ENCODE results near the gene ODR4. TPM values are rescaled to one million over a fixed set of nuclear protein-coding genes. Genes with fewer than 3 reads are reported as not detected.

ODR4 gene
- total RNA-seq, 1 experiment from 2014 or later, result 14.5 TPM

GRCh38 chr1:186420311-186420710, 44.7 kb downstream of the ODR4 start (continued):
- TF ChIP-seq SP1 (CRISPR knock-in tag; conservative IDR thresholded peaks at IDR 0.05) (no peak), FOXP4 (CRISPR knock-in tag; IDR thresholded peaks at IDR 0.05) (no peak), ZNF263 (CRISPR knock-in tag; IDR thresholded peaks at IDR 0.05; ENCODE audit: low read depth) (no peak), MLX (CRISPR knock-in tag; IDR thresholded peaks at IDR 0.05) (no peak), ATF1 (CRISPR knock-in tag; IDR thresholded peaks at IDR 0.05) (no peak)

- Mint-ChIP-seq H3K36me3 (peaks cover 16% of the 10 kb centered on the region), H3K9me3 (no peaks in the 10 kb centered on the region), H3K27ac (no peak overlapping the region), H3K27me3 (ENCODE audit: low read depth) (no peaks in the 10 kb centered on the region), H3K4me3 (no peak overlapping the region), H3K4me1 (no peaks in the 10 kb centered on the region)
- DNase-seq (ENCODE audit: low spot score) (no peak), ATAC-seq (no peak)
- ChIA-PET POLR2A (no interaction called here), CTCF (interaction anchor here (0.6 to 1.9 kb wide), 3 partner anchors 17 to 46 kb away, joined by 3 to 9 read pairs (median 3); partner anchors contain the start of gene TPR)
- TF ChIP-seq ZNF219 (CRISPR knock-in tag; IDR thresholded peaks at IDR 0.05; ENCODE audit: borderline replicate concordance), result no peak
- no peak for TF ChIP-seq E2F5 (CRISPR knock-in tag; IDR thresholded peaks at IDR 0.05)
- TF ChIP-seq ZSCAN18 (CRISPR knock-in tag; IDR thresholded peaks at IDR 0.05), result no peak
- TF ChIP-seq CDX4 (CRISPR knock-in tag; IDR thresholded peaks at IDR 0.05; ENCODE audit: borderline replicate concordance), result no peak
- no peak for TF ChIP-seq STAT6 (CRISPR knock-in tag; conservative IDR thresholded peaks at IDR 0.05; ENCODE audit: low read depth)
- TF ChIP-seq TEAD4 (CRISPR knock-in tag; IDR thresholded peaks at IDR 0.05), result no peak
- TF ChIP-seq ZNF671 (CRISPR knock-in tag; IDR thresholded peaks at IDR 0.05), result no peak
- TF ChIP-seq FOXJ3 (CRISPR knock-in tag; IDR thresholded peaks at IDR 0.05; ENCODE audit: borderline replicate concordance), result no peak
- no peak for TF ChIP-seq ZNF317 (CRISPR knock-in tag; IDR thresholded peaks at IDR 0.05; ENCODE audit: borderline replicate concordance, low read depth)
- no peak for TF ChIP-seq ARID4B (CRISPR knock-in tag; IDR thresholded peaks at IDR 0.05; ENCODE audit: borderline replicate concordance)
Measured at GRCh38 chr1:186420923-186421322, 45.3 kb downstream of the ODR4 start.
